Gastroesophageal sphincter (tissue), 3 donors: ENCODE results near the gene ZC3H8.

Experiments used
- EP300 ChIP-seq: sonication (generic); formaldehyde crosslinking; IDR thresholded peaks from one replicate; pipeline ENCODE4 v1.6.1; 2017; ENCODE audit warnings: antibody characterized with exemption, mild to moderate bottlenecking
- POLR2A ChIP-seq, 2 donors: fragments of 450-650 bp; IDR thresholded peaks; one replicate each; pipeline ENCODE4 v1.6.1; 2017; ENCODE audit warnings: antibody characterized with exemption in 2 of 2, mild to moderate bottlenecking in 2 of 2, moderate library complexity in 1 of 2
- POLR2AphosphoS5 ChIP-seq: sonication (generic); formaldehyde crosslinking; IDR thresholded peaks from one replicate; pipeline ENCODE4 v1.6.1; 2017; ENCODE audit warnings: antibody characterized with exemption
- TF ChIP-seq, protein P1 (sequence below), 4 experiments: fragments of 200-600 bp in 2 of 4; fragments of 450-650 bp in 2 of 4; sonication (generic) in 1 of 4; IDR thresholded peaks; one replicate each; pipeline ENCODE4 v1.5.1; 2017 to 2019; ENCODE audit warnings: antibody characterized with exemption in 4 of 4, mild to moderate bottlenecking in 2 of 4, moderate library complexity in 2 of 4

DNA sequence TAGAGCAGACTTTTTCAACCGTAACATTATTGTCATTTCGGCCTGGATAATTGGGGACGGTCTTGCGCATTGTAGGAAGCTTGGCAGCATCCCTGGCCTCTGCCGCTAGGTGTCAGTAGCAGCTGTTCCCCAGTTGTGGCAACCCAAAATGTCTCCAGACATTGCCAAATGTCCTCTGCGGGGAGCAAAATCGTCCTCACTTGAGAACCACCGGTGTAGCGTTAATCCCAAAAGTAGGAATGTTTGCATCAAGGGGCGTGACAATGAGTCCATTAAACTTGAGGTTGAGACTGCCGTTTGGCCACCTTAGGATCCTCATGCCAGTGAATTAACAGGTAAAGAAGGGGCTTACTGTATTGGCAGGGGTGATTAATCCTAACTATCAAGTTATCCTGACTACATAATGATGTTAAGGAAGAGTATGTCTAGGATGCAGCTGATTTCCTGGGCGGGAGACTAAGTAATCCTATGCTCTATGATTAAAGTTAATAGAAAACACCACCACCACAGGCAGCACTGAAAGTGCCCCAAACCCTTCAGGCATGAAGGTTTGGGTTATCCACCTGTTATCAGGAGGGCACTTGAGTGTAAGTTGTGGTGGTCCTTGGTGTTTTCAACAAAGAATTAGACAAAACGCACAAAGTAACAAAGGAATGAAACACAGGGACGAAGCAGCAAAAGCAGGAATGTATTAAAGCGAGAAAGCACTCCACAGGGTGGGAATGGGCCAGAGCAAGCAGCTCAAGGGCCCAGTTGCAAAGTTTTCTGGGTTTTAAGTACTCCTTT lies 4.9 kb upstream of the ZC3H8 start:
- TF ChIP-seq, protein P1, sequence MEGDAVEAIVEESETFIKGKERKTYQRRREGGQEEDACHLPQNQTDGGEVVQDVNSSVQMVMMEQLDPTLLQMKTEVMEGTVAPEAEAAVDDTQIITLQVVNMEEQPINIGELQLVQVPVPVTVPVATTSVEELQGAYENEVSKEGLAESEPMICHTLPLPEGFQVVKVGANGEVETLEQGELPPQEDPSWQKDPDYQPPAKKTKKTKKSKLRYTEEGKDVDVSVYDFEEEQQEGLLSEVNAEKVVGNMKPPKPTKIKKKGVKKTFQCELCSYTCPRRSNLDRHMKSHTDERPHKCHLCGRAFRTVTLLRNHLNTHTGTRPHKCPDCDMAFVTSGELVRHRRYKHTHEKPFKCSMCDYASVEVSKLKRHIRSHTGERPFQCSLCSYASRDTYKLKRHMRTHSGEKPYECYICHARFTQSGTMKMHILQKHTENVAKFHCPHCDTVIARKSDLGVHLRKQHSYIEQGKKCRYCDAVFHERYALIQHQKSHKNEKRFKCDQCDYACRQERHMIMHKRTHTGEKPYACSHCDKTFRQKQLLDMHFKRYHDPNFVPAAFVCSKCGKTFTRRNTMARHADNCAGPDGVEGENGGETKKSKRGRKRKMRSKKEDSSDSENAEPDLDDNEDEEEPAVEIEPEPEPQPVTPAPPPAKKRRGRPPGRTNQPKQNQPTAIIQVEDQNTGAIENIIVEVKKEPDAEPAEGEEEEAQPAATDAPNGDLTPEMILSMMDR (IDR thresholded peaks at IDR 0.05) = peak; percentile 89 to 97 (median 91)
- TF ChIP-seq EP300 (no peak), POLR2AphosphoS5 (no peak), POLR2A (IDR thresholded peaks at IDR 0.05) (no peak)
